Spleen (tissue), 7 donors: ENCODE results near the gene MPO.

ENCODE experiments used
- POLR2AphosphoS5 ChIP-seq, 3 donors: sonication (generic); formaldehyde crosslinking; IDR thresholded peaks; one replicate each; pipeline ENCODE4 v1.5.1; 2017; ENCODE audit warnings: antibody characterized with exemption in 3 of 3
- TF ChIP-seq, protein P1 (sequence below), 11 experiments: fragments of 200-600 bp in 7 of 11; fragments of 450-650 bp in 4 of 11; sonication (generic) in 4 of 11; IDR thresholded peaks in 8 of 11; conservative IDR thresholded peaks in 3 of 11; 1 replicate in 7 of 11; 2 replicates in 4 of 11; pipeline versions ENCODE4 v1.4.0 to v1.8.0; 2016 to 2021; ENCODE audit warnings: antibody characterized with exemption in 11 of 11, inconsistent platforms in 4 of 11, mild to moderate bottlenecking in 1 of 11
- donor health status: DM: no; HTN: no; CAD: no; lungs with moderate emphysema.
- donor health status: DM: no; HTN: no; CAD: no.
- donor health status: DM: no; HTN: no; CAD: no.

DNA sequence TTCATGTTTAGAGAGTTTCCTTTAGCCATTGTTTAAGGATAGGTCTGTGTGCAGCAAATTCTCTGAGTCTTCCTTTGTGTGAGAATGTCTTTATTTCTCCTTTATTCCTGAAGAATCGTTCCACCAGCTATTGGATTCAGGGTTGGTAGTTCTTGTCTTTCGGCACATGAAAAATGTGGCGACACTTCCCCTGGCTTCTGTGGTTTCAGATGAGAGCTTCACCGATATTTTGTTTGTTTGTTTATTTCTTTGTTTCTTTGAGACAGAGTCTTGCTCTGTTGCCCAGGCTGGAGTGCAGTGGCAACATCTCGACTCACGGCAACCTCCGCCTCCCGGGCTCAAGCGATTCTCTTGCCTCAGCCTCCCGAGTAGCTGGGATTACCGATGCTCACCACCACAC is 18.6 kb downstream of the MPO start:
- TF ChIP-seq, protein P1, sequence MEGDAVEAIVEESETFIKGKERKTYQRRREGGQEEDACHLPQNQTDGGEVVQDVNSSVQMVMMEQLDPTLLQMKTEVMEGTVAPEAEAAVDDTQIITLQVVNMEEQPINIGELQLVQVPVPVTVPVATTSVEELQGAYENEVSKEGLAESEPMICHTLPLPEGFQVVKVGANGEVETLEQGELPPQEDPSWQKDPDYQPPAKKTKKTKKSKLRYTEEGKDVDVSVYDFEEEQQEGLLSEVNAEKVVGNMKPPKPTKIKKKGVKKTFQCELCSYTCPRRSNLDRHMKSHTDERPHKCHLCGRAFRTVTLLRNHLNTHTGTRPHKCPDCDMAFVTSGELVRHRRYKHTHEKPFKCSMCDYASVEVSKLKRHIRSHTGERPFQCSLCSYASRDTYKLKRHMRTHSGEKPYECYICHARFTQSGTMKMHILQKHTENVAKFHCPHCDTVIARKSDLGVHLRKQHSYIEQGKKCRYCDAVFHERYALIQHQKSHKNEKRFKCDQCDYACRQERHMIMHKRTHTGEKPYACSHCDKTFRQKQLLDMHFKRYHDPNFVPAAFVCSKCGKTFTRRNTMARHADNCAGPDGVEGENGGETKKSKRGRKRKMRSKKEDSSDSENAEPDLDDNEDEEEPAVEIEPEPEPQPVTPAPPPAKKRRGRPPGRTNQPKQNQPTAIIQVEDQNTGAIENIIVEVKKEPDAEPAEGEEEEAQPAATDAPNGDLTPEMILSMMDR (IDR thresholded peaks at IDR 0.05 in 8 of 11, conservative IDR thresholded peaks at IDR 0.05 in 3 of 11): no peak
- TF ChIP-seq POLR2AphosphoS5 (IDR thresholded peaks at IDR 0.05): no peak
